Stimulated activated CD4-positive, alpha-beta T cell treated with anti-CD3 and anti-CD28 coated beads, Interleukin-1b, Interleukin-23, amount 100 ng/mL, for 24 hours (primary cell): ENCODE measurements around the gene MEGF9.

Experiments
- DNase-seq, 4 experiments: peaks; one replicate each; pipeline ENCODE4 v3.0.0-alpha.2; 2020; ENCODE audit warnings: low read depth in 4 of 4, low spot score in 1 of 4

The MEGF9 gene

DNA sequence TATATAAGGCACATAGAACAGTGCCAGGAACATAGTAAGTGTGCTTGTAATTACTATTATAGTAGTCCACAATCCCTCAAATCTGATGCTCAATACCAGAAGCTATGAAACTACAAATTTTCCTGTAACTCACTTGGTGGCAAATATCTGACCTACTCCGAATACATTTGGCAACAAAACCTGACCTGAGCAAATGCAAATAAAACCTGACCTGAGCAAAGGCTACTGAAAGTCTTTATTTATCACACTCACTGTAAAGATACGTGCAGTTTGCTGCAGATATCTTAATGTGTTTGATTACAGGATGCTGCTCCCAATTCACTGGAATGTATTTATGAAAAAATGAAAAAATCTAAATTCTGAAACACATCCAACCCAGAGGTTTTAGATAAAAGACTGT lies 7.1 kb downstream of the MEGF9 start:
- no peak for DNase-seq

DNA sequence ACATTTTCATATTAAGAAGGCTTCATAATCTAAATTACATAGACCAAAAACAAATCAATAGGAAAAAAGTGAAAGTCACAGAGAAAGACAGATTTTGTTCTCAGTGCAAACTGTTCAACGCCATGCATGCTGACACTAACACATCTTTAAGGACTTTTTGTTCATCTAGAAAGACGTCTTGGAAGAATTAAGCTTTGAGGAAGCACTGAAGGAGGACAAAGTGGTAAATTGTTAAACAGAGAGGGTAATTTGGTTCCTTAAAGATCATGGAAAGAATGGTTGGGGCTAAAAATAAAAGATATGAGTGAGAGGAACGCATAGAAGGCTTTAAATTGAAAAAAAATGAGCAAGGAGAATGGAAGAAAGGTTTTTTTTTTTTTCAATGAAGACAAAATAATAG lies 9.1 kb downstream of the MEGF9 start:
- DNase-seq = no peak

DNA sequence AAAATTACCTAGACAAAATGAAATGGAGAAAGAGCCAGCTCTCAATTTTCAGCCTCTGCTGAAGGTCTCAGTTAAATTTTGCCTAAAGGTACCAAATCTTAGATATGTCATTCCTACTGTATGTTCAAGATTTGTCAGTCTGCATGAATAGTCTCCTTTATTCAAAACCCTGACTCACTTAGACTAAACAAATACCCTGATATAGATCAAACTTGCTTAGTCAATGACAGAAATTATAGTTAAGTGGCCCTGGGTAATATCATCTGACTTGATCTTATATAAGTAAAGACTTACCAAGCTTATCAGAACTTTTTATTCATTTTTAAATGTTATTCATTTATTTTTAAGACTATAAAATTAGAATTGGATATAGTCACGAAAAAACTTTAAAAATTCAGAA lies 12.2 kb downstream of the MEGF9 start:
- no peak for DNase-seq

DNA sequence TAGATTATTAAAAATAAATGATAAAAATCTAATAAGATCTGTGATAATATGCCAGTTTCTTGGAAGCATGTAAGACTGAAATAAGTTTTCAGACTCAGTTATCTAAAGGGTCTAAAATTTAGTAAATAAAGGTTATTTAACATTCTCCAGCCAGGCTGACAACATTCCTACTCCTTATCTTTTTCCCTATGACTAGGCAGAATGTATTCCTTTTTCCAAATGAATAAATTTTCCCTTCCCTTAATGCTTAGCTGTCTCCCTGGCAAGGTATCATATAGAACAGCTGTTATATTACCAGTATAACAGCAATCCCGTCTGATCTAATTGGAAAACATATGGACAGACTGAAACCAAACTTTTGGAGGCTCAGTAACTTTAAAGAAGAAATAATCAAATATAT lies 13.0 kb downstream of the MEGF9 start:
- DNase-seq = no peak

DNA sequence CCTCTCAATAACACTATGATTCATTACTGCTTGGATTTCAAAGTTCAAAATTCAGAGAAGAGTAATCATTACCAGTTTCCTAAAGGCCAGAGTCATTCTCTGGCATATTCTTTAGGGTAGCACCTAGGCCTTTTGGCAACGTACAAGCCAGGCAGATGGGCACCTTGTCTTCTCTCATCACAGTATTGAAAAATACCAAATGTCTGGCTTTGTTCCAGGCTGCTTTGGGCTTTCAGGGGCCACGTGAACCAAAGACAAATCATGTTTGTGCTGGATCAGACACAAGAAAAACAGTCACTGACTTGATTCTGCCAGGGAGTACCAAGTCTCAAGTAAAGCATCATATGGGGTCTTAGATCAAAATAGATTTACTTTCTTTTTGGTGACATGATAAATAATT lies 15.5 kb downstream of the MEGF9 start:
- no peak for DNase-seq

DNA sequence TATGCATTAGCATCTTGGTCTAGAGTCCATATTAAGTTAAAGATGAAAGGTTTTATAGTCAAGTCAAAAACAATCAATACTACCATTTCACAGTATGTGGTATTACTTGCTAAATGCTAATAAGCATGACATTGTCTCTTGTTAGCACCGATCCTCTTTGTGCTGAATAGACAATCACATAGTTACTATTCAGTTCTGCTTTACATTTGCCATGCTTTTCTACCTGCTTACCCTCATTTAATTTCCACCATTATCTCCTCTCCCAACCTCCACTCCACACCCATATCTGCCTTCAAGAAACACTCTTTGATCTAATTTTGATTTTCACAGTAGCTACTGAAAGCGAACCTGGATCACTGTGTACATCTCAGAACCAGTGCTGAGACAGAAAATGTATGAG lies 16.8 kb downstream of the MEGF9 start:
- DNase-seq = no peak

DNA sequence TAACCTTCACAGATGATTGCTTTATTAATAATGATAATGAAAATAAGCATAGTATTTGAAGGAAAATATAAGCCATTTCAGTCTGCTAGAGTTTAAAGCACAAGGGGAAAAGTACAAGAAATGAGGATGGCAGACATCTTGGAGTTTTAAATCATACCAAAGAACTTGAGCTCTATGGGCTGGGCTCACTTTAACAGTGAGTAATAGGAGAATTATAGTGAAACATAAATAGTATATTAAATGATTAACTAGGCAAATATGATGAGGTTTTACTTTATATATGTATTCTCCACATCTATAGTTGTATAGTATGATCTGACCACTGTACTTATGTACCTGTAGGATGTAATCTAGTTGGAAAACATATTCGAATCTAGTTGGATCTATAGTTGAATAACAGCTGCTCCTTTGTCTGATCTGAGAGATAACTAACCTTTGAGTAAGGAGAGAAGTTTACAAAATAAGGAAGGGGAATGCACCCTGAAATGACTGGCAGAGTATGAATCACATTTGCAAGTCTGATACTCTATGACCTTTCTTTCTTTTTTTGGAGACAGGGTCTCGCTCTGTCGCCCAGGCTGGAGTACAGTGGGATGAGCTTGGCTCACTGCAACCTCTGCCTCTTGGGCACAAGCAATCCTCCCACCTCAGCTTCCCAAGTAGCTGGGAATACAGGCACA lies 17.6 kb downstream of the MEGF9 start:
- DNase-seq = no peak

DNA sequence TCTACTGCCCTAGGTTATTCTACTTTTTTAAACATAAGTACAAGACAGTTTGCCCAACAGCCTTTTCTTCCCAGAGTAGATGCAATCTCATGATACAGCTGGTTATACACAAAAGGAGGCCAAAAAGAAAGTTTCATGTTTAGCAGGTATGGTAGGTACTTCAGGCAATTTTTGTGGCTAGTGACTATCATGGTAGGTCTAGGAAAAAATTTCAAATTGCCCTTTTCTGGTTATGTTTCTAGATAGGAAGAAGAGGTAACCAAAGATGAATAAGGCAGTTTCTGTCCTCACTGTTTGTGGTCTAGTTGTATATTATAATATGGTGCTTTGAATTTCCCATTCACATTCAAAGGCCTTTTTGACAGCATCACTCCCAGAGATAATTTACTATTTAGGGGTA lies 19.7 kb downstream of the MEGF9 start:
- DNase-seq = no peak

DNA sequence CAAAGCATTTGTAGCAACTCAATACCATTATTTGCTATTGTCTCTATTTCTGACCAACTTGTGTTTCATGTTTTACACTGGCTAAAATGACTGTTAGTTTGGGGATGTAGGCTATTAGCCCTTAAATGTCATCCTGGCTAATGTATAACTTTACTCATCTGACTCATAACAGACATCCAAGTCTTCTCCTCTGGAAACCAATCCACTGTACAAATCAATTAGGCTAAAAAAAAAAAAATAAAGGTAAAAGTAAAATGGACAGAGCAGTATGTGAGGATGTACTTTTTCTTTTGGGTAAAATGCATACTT lies 20.6 kb downstream of the MEGF9 start:
- no peak for DNase-seq

DNA sequence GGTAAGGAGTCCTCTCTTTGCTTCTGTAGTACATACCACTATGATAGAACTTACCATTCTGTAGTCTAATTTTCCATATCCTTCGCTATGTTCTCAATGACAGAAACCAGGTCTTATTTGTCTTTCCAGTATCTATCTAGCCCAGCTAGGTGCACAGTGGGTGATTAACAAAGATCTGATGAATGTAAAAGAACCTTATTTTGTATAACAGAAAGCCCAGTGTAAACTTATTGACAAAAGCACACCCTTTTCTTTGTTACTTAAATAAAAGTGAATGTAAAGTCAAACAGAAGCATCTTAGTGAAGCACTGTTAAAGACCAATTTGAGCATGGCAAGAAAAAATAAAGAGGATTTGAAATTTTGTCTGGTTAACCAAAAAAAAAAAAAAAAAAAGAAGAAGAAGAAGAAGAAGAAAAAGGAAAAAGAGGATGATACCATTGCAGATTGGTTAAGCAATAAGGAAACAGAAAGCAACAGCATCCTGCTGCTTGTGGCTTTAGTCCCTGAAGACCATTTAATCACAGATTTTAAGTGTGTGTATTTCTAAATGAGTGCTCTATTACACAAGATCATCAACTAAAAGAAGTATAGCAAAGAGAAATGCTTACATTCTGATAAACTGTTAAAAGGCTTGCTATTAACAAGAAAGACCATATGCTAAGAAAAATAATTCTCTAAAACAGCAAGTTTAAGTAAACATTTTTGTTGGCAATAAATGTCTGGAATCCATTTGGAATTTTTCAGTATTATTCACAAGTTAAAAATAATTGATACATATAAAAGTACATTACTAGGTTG lies 21.2 kb downstream of the MEGF9 start:
- DNase-seq = no peak

DNA sequence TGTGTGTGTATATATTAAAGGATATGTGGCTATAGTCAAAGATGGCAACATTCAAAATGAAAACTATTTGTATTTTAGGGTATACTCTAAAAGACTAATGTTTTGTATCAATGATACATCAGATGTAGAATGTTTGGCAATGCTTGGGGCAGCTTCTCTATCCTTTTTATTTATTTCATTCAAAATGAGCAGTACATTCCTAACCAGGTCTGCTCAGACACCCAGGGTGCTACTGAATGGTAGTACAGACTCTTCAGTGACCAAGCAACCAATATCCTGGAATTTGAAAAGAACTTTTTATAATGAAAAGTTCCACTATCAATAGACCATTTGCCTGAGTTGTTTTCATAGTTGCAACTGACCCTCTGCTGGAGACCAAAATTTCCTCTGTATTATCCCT lies 23.9 kb downstream of the MEGF9 start:
- DNase-seq = no peak

DNA sequence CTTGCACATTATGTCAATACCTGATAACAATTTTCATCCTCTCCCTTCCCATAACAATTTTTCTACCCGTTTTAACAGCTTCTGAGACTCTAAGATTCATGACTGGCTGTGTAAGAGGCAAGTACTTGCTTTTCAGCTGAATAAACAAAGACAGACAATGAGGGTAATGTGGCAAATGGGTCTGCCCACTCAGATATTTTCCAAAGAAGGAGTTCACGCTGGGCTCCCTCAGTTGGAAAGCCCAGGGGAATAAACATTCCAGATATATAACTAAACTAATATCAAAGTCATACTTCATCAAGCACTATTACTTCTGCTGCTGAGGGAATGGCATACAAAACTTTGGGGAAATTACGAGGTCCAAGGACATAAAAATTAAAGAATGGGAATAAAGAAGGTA lies 24.4 kb downstream of the MEGF9 start:
- DNase-seq = no peak

DNA sequence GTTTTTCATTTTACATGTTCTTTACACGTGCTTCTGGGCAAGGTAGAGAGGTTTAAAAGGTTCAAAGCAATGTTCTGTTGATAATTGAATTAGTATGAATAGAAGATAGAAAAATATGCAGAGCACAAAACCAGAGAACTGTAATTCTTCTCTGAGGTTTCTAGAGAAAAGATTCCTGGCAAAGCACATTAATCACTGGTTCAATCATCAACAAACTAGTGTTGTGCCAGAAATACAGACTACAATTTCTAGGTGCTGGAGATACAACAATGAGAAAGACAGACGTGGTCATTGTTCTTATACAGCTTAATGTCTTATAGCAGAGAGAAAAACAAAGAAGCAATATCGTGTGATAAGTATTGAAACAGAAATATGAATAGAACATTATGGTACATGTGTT lies 25.5 kb downstream of the MEGF9 start:
- no peak for DNase-seq

DNA sequence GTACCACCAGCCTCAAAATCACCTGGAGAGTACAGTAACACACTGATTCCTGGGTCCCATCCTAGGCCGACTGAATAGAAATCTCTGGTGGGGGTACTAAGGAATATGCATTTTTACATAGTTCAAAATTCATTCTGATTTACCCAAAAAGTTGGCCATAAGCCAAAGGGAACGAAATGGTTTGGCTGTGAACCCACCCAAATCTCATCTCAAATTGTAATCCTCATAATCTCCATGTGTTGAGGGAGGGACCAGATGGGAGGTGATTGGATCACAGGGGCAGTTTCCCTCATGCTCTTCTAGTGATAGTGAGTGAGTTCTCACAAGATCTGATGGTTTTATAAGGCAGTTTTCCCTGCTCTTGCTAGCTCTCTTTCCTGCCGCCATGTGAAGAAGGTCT lies 31.1 kb downstream of the MEGF9 start:
- DNase-seq = no peak

DNA sequence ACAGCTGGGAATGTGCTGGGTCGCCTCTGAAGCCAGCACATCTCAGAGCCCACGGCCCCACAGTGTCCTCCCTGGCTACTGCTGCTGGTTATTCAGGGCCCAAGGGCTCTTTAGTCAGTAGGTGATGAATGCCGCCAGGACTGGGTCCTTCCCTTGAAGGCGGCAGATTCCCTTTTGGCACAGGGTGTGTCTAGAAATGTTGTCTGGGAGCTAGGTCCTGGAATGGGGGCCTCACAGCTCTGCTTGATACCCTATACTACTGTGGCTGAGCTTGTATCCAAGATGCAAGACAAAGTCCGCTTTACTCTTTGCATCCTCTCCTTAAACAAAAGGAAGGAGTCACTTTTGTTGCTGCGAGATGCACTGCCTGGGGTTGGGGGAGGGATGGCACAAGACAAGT lies 33.1 kb downstream of the MEGF9 start:
- no peak for DNase-seq

DNA sequence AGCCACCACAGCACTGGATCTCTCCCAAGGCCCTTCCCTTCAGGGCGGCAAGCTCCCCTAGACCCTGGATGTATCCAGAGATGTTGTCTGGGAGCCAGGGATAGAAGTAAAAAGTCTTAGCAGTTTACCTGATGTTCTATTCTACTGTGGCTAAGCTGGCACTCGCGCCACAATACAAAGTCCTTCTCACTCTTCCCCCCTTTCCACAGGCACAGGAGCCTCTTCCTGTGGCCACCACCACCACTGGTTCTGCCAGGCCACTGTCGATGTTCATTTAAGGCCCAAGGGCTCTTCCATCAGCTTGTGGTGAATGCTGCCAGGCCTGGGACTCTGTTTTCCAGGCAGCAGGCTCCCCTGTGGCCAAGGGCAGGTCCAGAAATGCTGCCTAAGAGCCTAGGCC lies 33.7 kb downstream of the MEGF9 start:
- DNase-seq = no peak

DNA sequence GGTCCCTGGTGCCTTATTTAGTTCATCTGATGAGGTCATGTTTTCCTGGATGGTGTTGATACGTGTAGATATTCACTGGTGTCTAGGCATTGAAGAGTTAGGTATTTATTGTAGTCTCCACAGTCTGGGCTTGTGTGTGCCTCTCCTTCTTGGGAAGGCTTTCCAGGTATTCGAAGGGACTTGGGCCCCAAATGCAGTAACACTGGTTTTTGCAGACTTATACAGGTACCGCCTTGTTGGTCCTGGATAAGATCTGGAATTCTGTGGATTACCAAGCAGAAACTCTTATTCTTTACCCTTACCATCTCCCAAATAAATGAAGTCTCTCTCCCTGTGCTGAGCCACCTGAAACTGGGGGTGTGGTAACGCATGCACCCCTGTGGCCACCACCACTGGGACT lies 34.1 kb downstream of the MEGF9 start:
- no peak for DNase-seq

DNA sequence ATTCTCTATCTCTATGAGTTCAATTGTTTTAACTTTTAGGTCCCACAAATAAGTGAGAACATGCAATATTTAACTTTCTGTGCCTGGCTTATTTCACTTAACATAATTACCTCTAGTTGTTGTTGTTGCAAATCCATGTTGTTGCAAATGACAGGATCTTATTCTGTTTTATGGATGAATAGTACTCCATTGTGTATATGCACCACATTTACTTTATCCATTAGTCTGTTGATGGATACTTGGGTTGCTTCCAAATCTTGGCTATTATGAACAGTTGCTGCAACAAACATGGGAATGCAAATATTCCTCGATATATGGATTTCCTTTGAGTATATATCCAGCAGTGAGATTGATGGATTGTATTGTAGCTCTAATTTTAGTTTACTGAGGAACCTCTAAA lies 36.3 kb downstream of the MEGF9 start:
- DNase-seq = no peak

DNA sequence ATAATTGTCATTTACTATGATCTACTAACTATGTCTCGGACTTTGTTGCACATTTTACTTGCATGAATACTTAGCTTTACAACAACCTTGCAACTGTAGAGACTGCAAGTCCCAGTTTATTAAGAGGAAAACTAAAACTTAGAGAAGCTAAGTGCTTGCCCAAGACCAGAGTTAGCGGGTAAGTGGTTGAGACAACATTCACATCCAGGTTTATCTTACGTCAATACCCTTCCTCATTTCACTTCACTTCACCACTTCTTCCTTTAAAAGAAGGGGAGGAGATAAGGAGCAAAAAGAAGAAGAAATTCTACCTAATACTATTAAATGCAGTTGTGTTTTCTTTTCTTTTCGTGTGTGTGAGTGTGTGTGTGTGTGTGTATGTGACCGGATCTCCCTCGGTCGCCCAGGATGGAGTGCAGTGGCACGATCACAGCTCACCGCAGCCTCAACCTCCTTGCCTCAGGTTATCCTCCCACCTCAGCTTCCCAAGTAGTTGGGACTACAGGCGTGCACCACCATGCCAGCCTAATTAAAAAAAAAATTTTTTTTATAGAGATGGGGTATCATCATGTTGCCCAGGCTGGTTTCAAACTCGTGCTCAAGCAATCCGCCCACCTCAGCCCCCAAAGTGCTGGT lies 37.4 kb downstream of the MEGF9 start:
- DNase-seq = no peak

DNA sequence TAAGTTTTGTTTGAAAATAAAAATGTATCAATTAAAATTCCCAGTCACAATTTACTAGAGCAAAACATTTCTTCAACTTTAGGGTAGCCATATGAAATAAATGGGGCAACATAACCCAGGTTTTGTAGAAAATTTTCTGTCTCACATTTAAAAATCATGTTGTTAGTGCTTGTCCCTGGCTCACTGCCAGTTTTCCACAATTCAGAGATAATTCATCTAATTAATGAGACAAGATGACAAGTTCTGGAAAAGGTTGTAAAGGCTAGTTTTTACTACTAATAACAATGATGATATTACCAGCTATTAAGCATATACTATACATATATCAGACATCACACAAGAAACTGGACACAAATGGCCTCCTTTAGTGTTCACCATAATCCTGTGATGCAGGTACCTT lies 45.9 kb downstream of the MEGF9 start:
- DNase-seq = no peak

DNA sequence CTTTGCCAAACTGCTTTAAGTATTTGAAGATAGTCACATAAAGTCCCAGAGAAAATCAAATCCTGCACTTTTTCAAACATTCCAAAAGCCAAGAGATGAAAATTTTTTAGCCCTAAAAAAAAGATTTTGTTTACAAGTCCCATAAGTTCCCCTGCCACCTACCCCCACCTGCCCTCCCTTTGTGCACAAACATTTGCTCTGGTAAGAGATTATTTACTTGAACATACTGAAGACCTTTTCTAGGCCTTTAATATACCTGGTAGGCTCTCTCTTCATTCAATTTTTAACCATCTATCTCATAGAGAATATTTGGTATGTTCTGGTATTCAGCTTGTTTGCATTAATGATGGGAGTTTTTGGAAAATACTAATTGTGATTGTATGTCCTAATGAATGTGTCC lies 50.3 kb downstream of the MEGF9 start:
- no peak for DNase-seq

DNA sequence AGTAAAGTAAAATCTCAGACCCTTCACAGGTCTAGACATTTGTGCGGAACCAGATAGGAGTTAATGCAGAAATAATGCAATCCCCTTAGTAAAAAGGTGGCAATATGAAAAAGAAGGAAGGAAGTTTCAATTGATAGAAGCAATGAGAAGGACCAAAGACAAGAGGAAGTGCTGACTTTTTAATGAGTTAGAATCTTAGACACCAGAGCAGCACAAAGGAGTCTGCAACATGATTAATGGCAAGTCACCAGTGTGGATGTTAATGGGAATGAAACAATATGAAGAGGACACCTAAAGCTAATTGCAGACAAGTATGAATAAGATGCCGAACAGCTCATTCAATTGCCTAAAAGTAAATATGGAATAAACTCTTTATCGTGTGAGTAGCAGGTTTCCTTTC lies 50.9 kb downstream of the MEGF9 start:
- DNase-seq = no peak

DNA sequence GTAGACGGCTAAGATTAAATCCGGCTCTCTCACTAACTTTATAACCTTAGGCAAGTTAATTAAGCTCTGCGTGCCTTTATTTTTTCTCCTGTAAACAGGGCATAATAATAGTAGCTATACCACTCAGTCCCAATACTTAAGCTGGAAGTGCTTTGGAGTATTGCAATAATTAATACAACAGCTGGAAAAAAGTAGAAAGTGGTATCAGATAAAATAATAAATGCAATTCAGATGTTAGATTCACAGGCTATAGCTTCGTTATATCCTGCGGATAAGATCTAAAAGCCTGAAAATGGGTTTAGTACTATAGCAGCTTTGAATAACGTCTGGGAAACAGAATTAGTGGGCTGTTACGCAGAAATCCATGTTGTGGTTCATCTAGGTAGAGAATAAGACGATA lies 51.8 kb downstream of the MEGF9 start:
- DNase-seq = no peak
